Fibroblast of lung (primary cell): ENCODE data around the gene WNT3A. TPM values are rescaled to one million over a fixed set of nuclear protein-coding genes. Genes with fewer than 3 reads are reported as not detected.

Experiments
- DNase-seq, 2 donors: peaks; one replicate each; pipeline versions ENCODE4 v3.0.0 to v3.0.0-alpha.2; 2010; ENCODE audit warnings: low read depth in 2 of 2
- H2AFZ ChIP-seq: 2 replicates; pipeline ENCODE4 v1.5.1; 2012; ENCODE audit warnings: low read length, control low read depth, inconsistent platforms
- H3K27ac ChIP-seq: 2 replicates; pipeline ENCODE4 v1.5.1; 2011; ENCODE audit warnings: low read length, control low read depth; ENCODE audit not compliant: insufficient read depth
- H3K27me3 ChIP-seq: 2 replicates; pipeline ENCODE4 v1.5.1; 2011; ENCODE audit warnings: mild to moderate bottlenecking, low read length; ENCODE audit not compliant: control insufficient read depth, insufficient read depth
- H3K36me3 ChIP-seq: 2 replicates; pipeline ENCODE4 v1.5.1; 2011; ENCODE audit warnings: low read length; ENCODE audit not compliant: control insufficient read depth, insufficient read depth
- H3K4me1 ChIP-seq: 2 replicates; pipeline ENCODE4 v1.5.1; 2011; ENCODE audit warnings: low read length; ENCODE audit not compliant: control insufficient read depth, insufficient read depth; ENCODE audit errors: extremely low read depth
- H3K4me2 ChIP-seq: 2 replicates; pipeline ENCODE4 v1.5.1; 2011; ENCODE audit warnings: low read length, control low read depth; ENCODE audit not compliant: insufficient read depth; ENCODE audit errors: extremely low read depth
- H3K4me3 ChIP-seq, 4 experiments: fragments of 200-600 bp in 1 of 4; sonication (generic) in 1 of 4; replicated peaks in 1 of 4; 2 replicates each; pipeline ENCODE4 v1.5.1; 2011 to 2016; ENCODE audit warnings: low read length in 4 of 4, low read depth in 3 of 4, mild to moderate bottlenecking in 3 of 4, control low read depth in 2 of 4, inconsistent platforms in 1 of 4, mixed read lengths in 1 of 4; ENCODE audit not compliant: insufficient read depth in 1 of 4; ENCODE audit errors: control extremely low read depth in 1 of 4
- H3K79me2 ChIP-seq: 2 replicates; pipeline ENCODE4 v1.5.1; 2012; ENCODE audit warnings: mild to moderate bottlenecking, low read length, inconsistent platforms; ENCODE audit not compliant: control insufficient read depth, insufficient read depth
- H3K9ac ChIP-seq: 2 replicates; pipeline ENCODE4 v1.5.1; 2011; ENCODE audit warnings: mild to moderate bottlenecking, low read length, control low read depth; ENCODE audit not compliant: insufficient read depth
- H3K9me3 ChIP-seq: 2 replicates; pipeline ENCODE4 v1.5.1; 2012; ENCODE audit warnings: low read depth, low read length; ENCODE audit not compliant: control insufficient read depth, insufficient read depth
- H4K20me1 ChIP-seq: 2 replicates; pipeline ENCODE4 v1.5.1; 2011; ENCODE audit warnings: low read length; ENCODE audit not compliant: control insufficient read depth, insufficient read depth; ENCODE audit errors: extremely low read depth
- CTCF ChIP-seq, 2 donors: IDR thresholded peaks in 1 of 2; conservative IDR thresholded peaks in 1 of 2; 1 replicate in 1 of 2; 2 replicates in 1 of 2; pipeline ENCODE4 v1.5.1; 2011 to 2012; ENCODE audit warnings: low read length in 2 of 2, control low read depth in 1 of 2, inconsistent platforms in 1 of 2, low read depth in 1 of 2, mild to moderate bottlenecking in 1 of 2
- EZH2 ChIP-seq: IDR thresholded peaks from 2 replicates; pipeline ENCODE4 v1.5.1; 2012; ENCODE audit warnings: low read length, control low read depth, mild to moderate bottlenecking; ENCODE audit errors: missing control alignments
- polyA plus RNA-seq, 2 donors: library from polyadenylated mRNA; depleted of rRNA in 1 of 2; stranded (reverse) in 1 of 2; unstranded in 1 of 2; fragments of >200 nt; gene quantifications; 2 replicates each; pipeline ENCODE4 v1.2.1, GENCODE V29; 2011 to 2012; ENCODE audit warnings: missing spikeins in 1 of 2
- total RNA-seq: library from RNA; depleted of rRNA; stranded (reverse); fragments of >200 nt; gene quantifications from 2 replicates; pipeline ENCODE4 v1.2.1, GENCODE V29; 2014

WNT3A gene
- total and polyA plus RNA-seq, 2 donors (not counting 1 experiment from before 2014, with no cell fraction given), result not detected

- peaks cover 17% of the 10 kb centered on the region for H3K27me3 ChIP-seq
- H2AFZ ChIP-seq, result no peak overlapping the region
These were observed 56.0 kb downstream of the WNT3A start for GRCh38 chr1:228062812-228063211.

GRCh38 chr1:228063251-228064191 is 56.7 kb downstream of the WNT3A start:
- Histone ChIP-seq H3K9me3 (no peaks in the 10 kb centered on the region), H3K27ac (no peak overlapping the region), H3K36me3 (no peaks in the 10 kb centered on the region), H2AFZ (no peak overlapping the region), H4K20me1 (no peaks in the 10 kb centered on the region), H3K79me2 (no peaks in the 10 kb centered on the region), H3K4me1 (no peaks in the 10 kb centered on the region), H3K4me3 (no peak overlapping the region), H3K27me3 (peaks cover 14% of the 10 kb centered on the region), H3K9ac (no peak overlapping the region), H3K4me2 (no peak overlapping the region)
- TF ChIP-seq EZH2, result no peak
- TF ChIP-seq CTCF (conservative IDR thresholded peaks at IDR 0.05 in 1 of 2, IDR thresholded peaks at IDR 0.05 in 1 of 2; ENCODE audit: low read depth in 1 of 2, low read length in 2 of 2), result no peak
- DNase-seq, result no peak

More at GRCh38 chr1:228062812-228063211, 56.0 kb downstream of the WNT3A start:
- H3K9ac ChIP-seq, result no peak overlapping the region
- H3K36me3 ChIP-seq, result no peaks in the 10 kb centered on the region
- H3K9me3 ChIP-seq, result no peaks in the 10 kb centered on the region
- no peak overlapping the region for H3K4me3 ChIP-seq
- no peaks in the 10 kb centered on the region for H3K4me1 ChIP-seq
- no peak overlapping the region for H3K27ac ChIP-seq
- no peaks in the 10 kb centered on the region for H3K79me2 ChIP-seq
- H4K20me1 ChIP-seq, result no peaks in the 10 kb centered on the region
- no peak for DNase-seq
- no peak for TF ChIP-seq EZH2
- no peak for TF ChIP-seq CTCF (conservative IDR thresholded peaks at IDR 0.05 in 1 of 2, IDR thresholded peaks at IDR 0.05 in 1 of 2; ENCODE audit: low read depth in 1 of 2, low read length in 2 of 2)
- H3K4me2 ChIP-seq, result no peak overlapping the region

- Histone ChIP-seq H2AFZ (no peak overlapping the region), H3K27me3 (peaks cover 7% of the 10 kb centered on the region), H4K20me1 (no peaks in the 10 kb centered on the region), H3K27ac (no peak overlapping the region), H3K4me2 (no peak overlapping the region), H3K9me3 (no peaks in the 10 kb centered on the region), H3K79me2 (no peaks in the 10 kb centered on the region), H3K4me3 (no peak overlapping the region), H3K4me1 (no peaks in the 10 kb centered on the region), H3K9ac (no peak overlapping the region), H3K36me3 (no peaks in the 10 kb centered on the region)
- TF ChIP-seq EZH2 (no peak), CTCF (conservative IDR thresholded peaks at IDR 0.05 in 1 of 2, IDR thresholded peaks at IDR 0.05 in 1 of 2; ENCODE audit: low read depth in 1 of 2, low read length in 2 of 2) (no peak)
- no peak for DNase-seq
These were observed 57.5 kb downstream of the WNT3A start for GRCh38 chr1:228064296-228064695.
